GM19324 (cell line): Measurements from ENCODE around the gene THBS2.
"Not testable (repeated sequence)": the region's sequence is repeated elsewhere in the genome, so short reads cannot be mapped to it uniquely, and the experiment has no call there.

Experiments
- ATAC-seq: cut with Tn5 transposase; IDR thresholded peaks from one replicate; pipeline ENCODE4 v1.9.1; 2021; ENCODE audit warnings: mild to moderate bottlenecking, moderate library complexity; ENCODE audit not compliant: unreplicated experiment, low FRiP score

The THBS2 gene

GRCh38 chr6:169189686-169190085, 64.0 kb downstream of the THBS2 start:
- ATAC-seq, result no peak

DNA sequence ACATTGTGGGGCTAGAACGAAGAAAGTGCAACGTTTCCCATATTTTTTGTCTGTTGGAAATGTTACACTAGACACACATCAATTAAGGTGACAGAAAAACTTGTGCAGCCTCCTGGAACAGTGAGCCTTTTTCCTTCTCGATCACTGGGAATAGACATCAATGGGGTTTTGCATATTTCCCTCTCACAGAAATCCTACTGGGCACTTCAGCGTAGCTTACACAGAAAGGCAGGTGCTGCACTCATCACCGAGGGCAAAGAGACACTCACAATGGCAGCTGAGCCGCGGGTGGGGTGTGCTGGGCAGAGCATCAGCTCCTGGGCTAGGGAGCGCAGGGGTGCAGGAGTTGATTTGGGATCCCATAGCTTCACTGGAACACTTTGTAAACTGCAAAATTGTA, 64.5 kb downstream of the THBS2 start:
- no peak for ATAC-seq

- no peak for ATAC-seq
Measured at GRCh38 chr6:169188475-169188874, 65.2 kb downstream of the THBS2 start.

- no peak for ATAC-seq
Measured at GRCh38 chr6:169188051-169188470, 65.6 kb downstream of the THBS2 start.

- ATAC-seq, result no peak
Measured at GRCh38 chr6:169186496-169187169, 67.0 kb downstream of the THBS2 start.

GRCh38 chr6:169185692-169186485, 67.8 kb downstream of the THBS2 start:
- no peak for ATAC-seq

DNA sequence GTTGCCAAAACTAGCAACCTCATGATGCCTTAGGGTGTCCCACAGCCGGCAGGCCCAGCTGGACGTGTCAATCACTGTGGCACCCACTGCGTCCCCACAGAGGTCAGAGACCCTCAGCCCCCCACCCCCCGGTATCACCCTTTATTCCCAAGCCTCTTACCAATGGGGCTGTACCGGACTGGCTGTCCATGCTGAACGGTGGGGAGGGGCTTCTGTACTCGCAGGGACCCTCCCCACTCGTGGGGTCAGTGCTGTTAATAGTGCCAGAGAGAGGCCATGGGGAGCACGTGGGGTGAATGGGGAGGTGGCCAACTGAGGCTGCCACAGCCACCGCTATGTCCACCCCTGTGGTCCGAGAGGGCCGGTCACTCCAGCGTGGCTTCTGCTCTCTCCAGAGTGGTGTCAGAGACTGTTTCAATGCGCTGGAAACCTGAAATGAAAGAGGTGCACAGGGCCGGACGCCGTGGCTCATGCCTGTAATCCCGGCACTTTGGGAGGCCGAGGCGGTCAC, 68.6 kb downstream of the THBS2 start:
- no peak for ATAC-seq

- ATAC-seq, result no peak
Measured at GRCh38 chr6:169184419-169184818, 69.2 kb downstream of the THBS2 start.

GRCh38 chr6:169183233-169183632, 70.4 kb downstream of the THBS2 start:
- no peak for ATAC-seq

GRCh38 chr6:169179831-169180230, 73.8 kb downstream of the THBS2 start:
- ATAC-seq, result not testable (repeated sequence)

- ATAC-seq, result no peak
Measured at GRCh38 chr6:169177516-169178166, 76.0 kb downstream of the THBS2 start.

- ATAC-seq, result no peak
Measured at GRCh38 chr6:169176361-169176991, 77.2 kb downstream of the THBS2 start.

GRCh38 chr6:169175360-169175887, 78.2 kb downstream of the THBS2 start:
- ATAC-seq, result no peak

DNA sequence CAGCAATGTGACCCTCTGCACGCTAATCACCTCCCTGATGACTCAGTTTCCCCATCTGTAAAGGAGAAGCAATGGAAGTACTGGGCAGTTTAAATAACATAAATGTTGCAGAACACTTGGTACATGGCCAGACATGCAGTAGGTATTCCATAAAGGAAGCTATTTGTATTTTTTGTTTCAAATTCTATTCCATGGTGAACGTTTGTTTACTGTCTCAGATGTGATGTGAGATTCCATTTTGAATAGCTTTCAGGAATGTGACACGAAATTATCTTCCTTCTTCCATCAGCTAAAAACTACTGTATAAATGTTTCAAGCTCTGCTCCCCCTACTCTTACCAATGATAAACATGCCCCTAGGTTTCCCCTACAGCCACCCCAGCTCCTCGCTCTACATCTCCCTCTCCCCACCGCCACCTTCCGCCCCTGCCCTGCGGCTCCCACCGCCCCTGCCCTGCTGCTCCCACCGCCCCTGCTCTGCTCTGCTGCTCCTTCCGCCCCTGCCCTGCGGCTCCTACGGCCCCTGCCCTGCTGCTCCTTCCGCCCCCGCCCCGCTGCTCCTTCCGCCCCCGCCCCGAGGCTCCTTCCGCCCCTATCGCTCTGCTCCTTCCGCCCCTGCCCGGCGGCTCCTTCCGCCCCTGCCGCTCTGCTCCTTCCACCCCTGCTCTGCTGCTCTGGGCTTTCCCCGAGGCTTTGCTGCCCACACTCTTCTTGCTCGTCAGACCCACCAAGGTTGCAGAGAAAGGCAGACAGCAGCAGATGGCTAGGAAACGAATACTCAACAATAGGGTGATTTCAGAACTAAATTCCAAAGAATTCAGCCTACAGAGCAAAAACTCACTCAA, 78.9 kb downstream of the THBS2 start:
- no peak for ATAC-seq

- ATAC-seq, result no peak
Measured at GRCh38 chr6:169173532-169174268, 79.9 kb downstream of the THBS2 start.

- ATAC-seq, result no peak
Measured at GRCh38 chr6:169172946-169173345, 80.7 kb downstream of the THBS2 start.

DNA sequence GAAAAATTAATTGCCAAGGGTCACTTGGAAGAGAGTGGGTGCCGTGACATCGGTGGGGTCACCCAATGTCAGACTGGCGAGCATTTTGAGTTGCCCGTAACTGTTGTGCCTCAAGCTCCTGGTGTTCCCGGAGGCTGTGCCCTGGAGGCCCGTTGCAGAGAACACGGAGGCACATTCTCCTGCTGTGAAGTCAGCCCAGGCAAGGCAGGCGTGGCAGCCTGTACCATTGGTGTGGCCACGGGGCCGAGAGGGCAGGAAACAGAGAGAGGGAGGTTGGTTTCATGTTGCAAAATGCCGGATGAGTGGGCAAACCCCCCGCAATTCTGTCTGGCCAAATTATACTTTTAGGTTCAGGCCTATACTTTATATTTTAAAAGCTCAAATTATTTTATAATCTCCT, 81.2 kb downstream of the THBS2 start:
- no peak for ATAC-seq

DNA sequence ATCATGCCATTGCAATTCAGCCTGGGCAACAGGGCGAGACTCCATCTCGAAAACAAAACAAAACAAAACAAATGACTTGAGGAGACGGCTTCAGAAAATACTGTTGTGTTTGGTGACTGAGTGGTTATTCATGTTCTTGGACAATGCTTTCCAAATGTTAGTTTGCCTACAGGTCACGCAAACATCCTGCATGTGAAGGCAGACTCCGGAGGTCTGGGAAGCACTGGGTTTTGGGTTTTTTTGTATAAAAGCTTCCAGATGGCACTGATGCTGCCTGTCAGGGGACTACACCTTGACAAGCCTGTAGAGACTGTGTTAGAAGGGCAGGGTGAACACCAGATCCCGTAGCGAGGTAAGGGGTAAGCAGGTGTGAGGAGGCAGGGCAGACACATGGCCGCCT, 81.7 kb downstream of the THBS2 start:
- ATAC-seq, result no peak

GRCh38 chr6:169171016-169171415, 82.6 kb downstream of the THBS2 start:
- no peak for ATAC-seq
